Endothelial cell of umbilical vein (primary cell): ENCODE measurements around the gene ANKS6. TPM values are rescaled to one million over a fixed set of nuclear protein-coding genes. Genes with fewer than 3 reads are reported as not detected.

Experiments
- BruUV-seq: library from RNA; stranded (reverse); fragments of 400-500 nt; replicated peaks from 2 replicates; lab custom pipeline; 2021; lab: Mats Ljungman, UMichigan
- CTCF ChIA-PET: fragments of 300-600, 350-600 bp; sonication (Branson Sonifier 250); formaldehyde crosslinking; loops from one replicate; lab custom pipeline; 2021; ENCODE audit warnings: antibody characterized with exemption, inconsistent platforms; lab: Charles Lee
- POLR2A ChIA-PET: fragments of 300-600, 350-600 bp; sonication (Branson Sonifier 250); formaldehyde crosslinking; loops from one replicate; lab custom pipeline; 2021; ENCODE audit warnings: antibody characterized with exemption, inconsistent platforms; lab: Charles Lee
- DNase-seq: peaks from one replicate; pipeline ENCODE4 v3.0.0-alpha.2; 2011; ENCODE audit warnings: low read depth, low spot score
- FAIRE-seq: peaks from 2 replicates; lab custom pipeline; 2011; peaks lifted over from hg19 to GRCh38; lab: Jason Lieb, UNC
- H2AFZ ChIP-seq: 2 replicates; pipeline ENCODE4 v1.6.0; 2012; ENCODE audit warnings: low read depth, low read length, control low read depth, inconsistent platforms
- H3K27ac ChIP-seq: 2 replicates; pipeline ENCODE4 v1.5.1; 2011; ENCODE audit warnings: low read depth, mild to moderate bottlenecking, control low read depth, low read length, moderate library complexity; ENCODE audit not compliant: insufficient read depth
- H3K27me3 ChIP-seq, 2 experiments: 2 replicates each; pipeline versions ENCODE4 v1.6.0 to v1.6.1; 2011; ENCODE audit warnings: low read length in 2 of 2, mixed read lengths in 1 of 2; ENCODE audit not compliant: control insufficient read depth in 2 of 2, insufficient read depth in 2 of 2
- H3K36me3 ChIP-seq, 2 experiments: 2 replicates in 1 of 2; 3 replicates in 1 of 2; pipeline ENCODE4 v1.5.1; 2011; ENCODE audit warnings: low read length in 2 of 2, mild to moderate bottlenecking in 1 of 2, moderate library complexity in 1 of 2; ENCODE audit not compliant: control insufficient read depth in 2 of 2, insufficient read depth in 2 of 2; ENCODE audit errors: extremely low read depth in 1 of 2
- H3K4me1 ChIP-seq: 3 replicates; pipeline ENCODE4 v1.5.1; 2011; ENCODE audit warnings: mild to moderate bottlenecking, low read length; ENCODE audit not compliant: control insufficient read depth, insufficient read depth; ENCODE audit errors: extremely low read depth
- H3K4me2 ChIP-seq: 2 replicates; pipeline ENCODE4 v1.6.1; 2011; ENCODE audit warnings: low read length, control low read depth, mixed read lengths; ENCODE audit not compliant: insufficient read depth
- H3K4me3 ChIP-seq, 3 experiments: fragments of 200-600 bp in 1 of 3; sonication (generic), shearing (Covaris generic) in 1 of 3; replicated peaks in 1 of 3; 2 replicates each; pipeline ENCODE4 v1.5.1; 2011 to 2016; ENCODE audit warnings: control low read depth in 3 of 3, low read length in 3 of 3, mild to moderate bottlenecking in 2 of 3, inconsistent platforms in 1 of 3, low read depth in 1 of 3, moderate library complexity in 1 of 3; ENCODE audit not compliant: insufficient read depth in 1 of 3
- H3K79me2 ChIP-seq: 2 replicates; pipeline ENCODE4 v1.6.0; 2012; ENCODE audit warnings: low read length, inconsistent platforms; ENCODE audit not compliant: control insufficient read depth, insufficient read depth
- H3K9ac ChIP-seq: replicated peaks from 2 replicates; pipeline ENCODE3; 2011; ENCODE audit warnings: low read length, control low read depth; ENCODE audit not compliant: insufficient read depth; ENCODE audit errors: extremely low read depth
- H3K9me1 ChIP-seq: replicated peaks from 3 replicates; pipeline ENCODE4 v1.6.0; 2011; ENCODE audit warnings: mild to moderate bottlenecking, low read length; ENCODE audit not compliant: control insufficient read depth, insufficient read depth; ENCODE audit errors: extremely low read depth
- H3K9me3 ChIP-seq: replicated peaks from 2 replicates; pipeline ENCODE4 v1.5.1; 2012; ENCODE audit warnings: low read length, inconsistent platforms; ENCODE audit not compliant: control insufficient read depth, insufficient read depth
- H4K20me1 ChIP-seq: replicated peaks from 2 replicates; pipeline ENCODE3; 2011; ENCODE audit warnings: mild to moderate bottlenecking, low read length; ENCODE audit not compliant: control insufficient read depth, insufficient read depth; ENCODE audit errors: extremely low read depth
- EZH2 ChIP-seq: IDR thresholded peaks from 2 replicates; pipeline ENCODE4 v1.6.1; 2012; ENCODE audit warnings: borderline replicate concordance, low read depth, mild to moderate bottlenecking, moderate library complexity, low read length, inconsistent platforms; ENCODE audit not compliant: severe bottlenecking
- FOS ChIP-seq: IDR thresholded peaks from 2 replicates; pipeline ENCODE4 v1.6.1; 2011; ENCODE audit warnings: mild to moderate bottlenecking, low read length, moderate library complexity, borderline replicate concordance; ENCODE audit not compliant: insufficient read depth
- GATA2 ChIP-seq: IDR thresholded peaks from 2 replicates; pipeline ENCODE4 v1.7.0; 2011; ENCODE audit warnings: low read depth, mild to moderate bottlenecking, moderate library complexity, mixed read lengths, low read length; ENCODE audit not compliant: insufficient read length, insufficient read depth
- JUN ChIP-seq: IDR thresholded peaks from 2 replicates; pipeline ENCODE4 v1.6.1; 2011; ENCODE audit warnings: borderline replicate concordance, low read depth; ENCODE audit not compliant: insufficient read length, insufficient read depth
- MAX ChIP-seq: IDR thresholded peaks from 2 replicates; pipeline ENCODE4 v1.6.1; 2011; ENCODE audit not compliant: insufficient read depth, insufficient read length
- MYC ChIP-seq: IDR thresholded peaks from one replicate; pipeline ENCODE4 v1.6.1; 2011; ENCODE audit warnings: mild to moderate bottlenecking, low read depth, low read length
- POLR2A ChIP-seq: IDR thresholded peaks from 2 replicates; pipeline ENCODE4 v1.6.1; 2012; ENCODE audit warnings: low read depth, mild to moderate bottlenecking, control low read depth, low read length
- POLR2AphosphoS5 ChIP-seq: IDR thresholded peaks from 2 replicates; pipeline ENCODE4 v1.6.1; 2012; ENCODE audit warnings: low read depth, mild to moderate bottlenecking, control low read depth, low read length, moderate library complexity; ENCODE audit not compliant: insufficient read depth
- dilution Hi-C: fragments of 300-500 bp; cut with MboI; formaldehyde crosslinking; loops from one replicate; pipeline ENCODE4 v1.15.0; 2019; ENCODE audit warnings: low sequenced_read_pairs; ENCODE audit not compliant: extremely low pct_ligation_motif_present
- intact Hi-C: fragments of 100-400 bp; cut with micrococcal nuclease; formaldehyde crosslinking; loops from one replicate; pipeline ENCODE4 v1.10.0; 2022
- polyA plus RNA-seq, 4 experiments: library from polyadenylated mRNA; depleted of rRNA in 3 of 4; stranded (reverse) in 3 of 4; unstranded in 1 of 4; fragments of >200 nt; gene quantifications; 2 replicates each; pipeline versions ENCODE4 v1.2.1 to v1.2.3, GENCODE V29; 2011 to 2012; ENCODE audit warnings: missing spikeins in 1 of 4
- total RNA-seq: library from RNA; stranded (reverse); gene quantifications from 2 replicates; pipeline ENCODE4 v1.2.3, GENCODE V29; 2021
- TF ChIP-seq, protein P1 (sequence below), 2 donors: IDR thresholded peaks; 1 replicate in 1 of 2; 2 replicates in 1 of 2; pipeline ENCODE4 v1.5.1; 2011; ENCODE audit warnings: low read length in 2 of 2, mild to moderate bottlenecking in 2 of 2, moderate library complexity in 2 of 2, control low read depth in 1 of 2, inconsistent platforms in 1 of 2, low read depth in 1 of 2; ENCODE audit not compliant: insufficient read depth in 1 of 2; ENCODE audit errors: extremely low read depth in 1 of 2

Gene ANKS6
- total and polyA plus RNA-seq, 2 donors (not counting 3 experiments of a cell fraction or from before 2014, with no cell fraction given) = 15.5 to 18.6 TPM

DNA sequence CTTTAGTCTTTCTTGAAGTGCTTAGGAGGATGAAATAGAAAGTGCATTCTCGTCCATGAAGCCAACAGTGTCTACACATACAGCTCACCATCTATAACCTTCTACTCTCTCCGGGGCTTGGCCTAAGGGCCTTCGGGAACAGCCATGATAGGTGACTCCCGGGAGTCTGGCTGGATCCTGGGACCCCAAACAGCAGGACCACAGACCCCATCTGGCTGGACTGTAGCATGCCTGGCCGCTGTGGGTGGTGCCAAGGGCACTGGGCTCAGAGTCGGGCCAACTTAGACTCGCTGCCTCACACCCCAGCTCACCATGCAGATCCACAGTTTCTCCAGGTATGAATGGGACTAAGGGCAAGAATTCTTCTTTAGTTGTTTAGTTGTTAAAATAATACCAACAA lies 104.0 kb downstream of the ANKS6 start:
- no peak overlapping the region for H3K4me3 ChIP-seq
- no peaks in the 10 kb centered on the region for H3K27me3 ChIP-seq
- FAIRE-seq (no peak), DNase-seq (no peak)
- intact Hi-C loops (no loop called here), dilution Hi-C loops (no loop called here)
- no peak overlapping the region for H3K27ac ChIP-seq
- H2AFZ ChIP-seq = no peak overlapping the region
- H3K79me2 ChIP-seq = peaks cover 31% of the 10 kb centered on the region
- ChIA-PET CTCF (no interaction called here), POLR2A (interaction anchor here (0.6 kb wide), 1 partner anchor 354 kb away, joined by 6 read pairs; no protein-coding TSS in a partner anchor)
- H3K9me3 ChIP-seq = no peaks in the 10 kb centered on the region
- no peaks in the 10 kb centered on the region for H3K36me3 ChIP-seq
- no peaks in the 10 kb centered on the region for H4K20me1 ChIP-seq
- H3K9me1 ChIP-seq = no peaks in the 10 kb centered on the region
- BruUV-seq = no TSS peak
- no peak for TF ChIP-seq FOS
- TF ChIP-seq, protein P1, sequence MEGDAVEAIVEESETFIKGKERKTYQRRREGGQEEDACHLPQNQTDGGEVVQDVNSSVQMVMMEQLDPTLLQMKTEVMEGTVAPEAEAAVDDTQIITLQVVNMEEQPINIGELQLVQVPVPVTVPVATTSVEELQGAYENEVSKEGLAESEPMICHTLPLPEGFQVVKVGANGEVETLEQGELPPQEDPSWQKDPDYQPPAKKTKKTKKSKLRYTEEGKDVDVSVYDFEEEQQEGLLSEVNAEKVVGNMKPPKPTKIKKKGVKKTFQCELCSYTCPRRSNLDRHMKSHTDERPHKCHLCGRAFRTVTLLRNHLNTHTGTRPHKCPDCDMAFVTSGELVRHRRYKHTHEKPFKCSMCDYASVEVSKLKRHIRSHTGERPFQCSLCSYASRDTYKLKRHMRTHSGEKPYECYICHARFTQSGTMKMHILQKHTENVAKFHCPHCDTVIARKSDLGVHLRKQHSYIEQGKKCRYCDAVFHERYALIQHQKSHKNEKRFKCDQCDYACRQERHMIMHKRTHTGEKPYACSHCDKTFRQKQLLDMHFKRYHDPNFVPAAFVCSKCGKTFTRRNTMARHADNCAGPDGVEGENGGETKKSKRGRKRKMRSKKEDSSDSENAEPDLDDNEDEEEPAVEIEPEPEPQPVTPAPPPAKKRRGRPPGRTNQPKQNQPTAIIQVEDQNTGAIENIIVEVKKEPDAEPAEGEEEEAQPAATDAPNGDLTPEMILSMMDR (IDR thresholded peaks at IDR 0.05; ENCODE audit: extremely low read depth in 1 of 2, insufficient read depth in 1 of 2, low read depth in 1 of 2, low read length in 2 of 2) = no peak
- no peak for TF ChIP-seq MAX
- no peak for TF ChIP-seq GATA2
- no peak for TF ChIP-seq EZH2
- no peak for TF ChIP-seq POLR2A
- no peak for TF ChIP-seq MYC
- no peak for TF ChIP-seq JUN
- no peak for TF ChIP-seq POLR2AphosphoS5
- H3K4me1 ChIP-seq = no peaks in the 10 kb centered on the region
- no peak overlapping the region for H3K4me2 ChIP-seq
- H3K9ac ChIP-seq = no peak overlapping the region
